Stimulated activated CD8-positive, alpha-beta memory T cell treated with anti-CD3 and anti-CD28 coated beads, Interleukin-15, amount 100 ng/mL, for 48 hours (primary cell): Measurements from ENCODE around the gene CENPV.

Experiments
- DNase-seq, 2 donors: peaks; one replicate each; pipeline ENCODE4 v3.0.0-alpha.2; 2020; ENCODE audit warnings: low read depth in 2 of 2

The CENPV gene

DNA sequence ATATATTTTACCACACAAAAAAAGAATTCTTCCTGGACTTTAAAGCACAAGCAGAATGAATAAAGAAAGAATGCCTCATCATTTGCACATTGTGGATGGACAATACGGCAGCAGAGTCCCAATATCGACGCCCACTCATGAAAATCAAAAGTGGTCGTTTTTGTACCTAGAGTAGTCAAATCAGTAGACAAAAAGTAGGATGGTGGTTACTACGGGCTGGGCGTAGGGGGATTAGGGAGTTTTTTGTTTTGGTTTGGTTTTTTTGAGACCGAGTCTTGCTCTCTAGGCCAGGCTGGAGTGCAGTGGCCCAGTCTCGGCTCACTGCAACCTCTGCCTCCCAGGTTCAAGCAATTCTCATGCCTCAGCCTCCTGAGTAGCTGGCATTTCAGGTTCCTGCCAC is 8.6 kb upstream of the CENPV start:
- DNase-seq: no peak

DNA sequence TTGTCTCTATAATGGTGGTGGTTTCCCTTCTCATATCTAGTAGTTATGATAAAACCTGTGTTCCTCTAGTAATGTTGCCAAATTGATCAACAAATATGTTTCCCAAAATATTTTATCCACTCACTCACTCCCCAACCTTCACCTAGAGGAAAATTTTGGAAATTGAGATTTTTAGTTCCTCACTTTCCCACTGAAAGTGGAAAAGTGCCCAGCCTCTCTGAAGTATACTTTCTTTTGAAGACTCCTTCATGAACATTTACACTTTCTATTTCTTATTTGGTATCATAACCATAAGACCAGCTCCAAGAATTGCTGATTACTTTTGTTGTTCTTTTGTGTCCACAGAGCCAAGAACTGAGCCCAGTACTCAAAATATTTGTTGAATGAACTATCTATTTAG is 5.1 kb upstream of the CENPV start:
- DNase-seq: no peak

DNA sequence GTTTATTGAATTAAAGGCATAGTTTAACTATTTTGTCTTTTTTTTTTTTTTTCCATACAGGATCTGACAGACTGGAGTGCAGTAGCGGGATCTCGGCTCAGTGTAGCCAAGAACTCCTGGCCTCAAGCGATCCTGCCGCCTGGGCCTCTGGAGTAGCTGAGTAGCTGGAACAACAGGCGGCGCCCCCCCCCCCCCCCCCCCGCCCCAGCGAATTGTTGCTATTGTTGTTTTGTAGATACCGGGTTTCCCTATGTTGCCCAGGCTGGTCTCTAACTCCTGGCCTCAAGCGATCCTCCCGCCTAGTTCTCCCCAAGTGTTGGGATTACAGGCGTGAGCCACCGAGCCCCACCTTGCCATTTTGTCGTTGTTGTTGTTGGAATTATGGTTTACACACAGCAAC is 1.3 kb upstream of the CENPV start:
- DNase-seq: no peak

DNA sequence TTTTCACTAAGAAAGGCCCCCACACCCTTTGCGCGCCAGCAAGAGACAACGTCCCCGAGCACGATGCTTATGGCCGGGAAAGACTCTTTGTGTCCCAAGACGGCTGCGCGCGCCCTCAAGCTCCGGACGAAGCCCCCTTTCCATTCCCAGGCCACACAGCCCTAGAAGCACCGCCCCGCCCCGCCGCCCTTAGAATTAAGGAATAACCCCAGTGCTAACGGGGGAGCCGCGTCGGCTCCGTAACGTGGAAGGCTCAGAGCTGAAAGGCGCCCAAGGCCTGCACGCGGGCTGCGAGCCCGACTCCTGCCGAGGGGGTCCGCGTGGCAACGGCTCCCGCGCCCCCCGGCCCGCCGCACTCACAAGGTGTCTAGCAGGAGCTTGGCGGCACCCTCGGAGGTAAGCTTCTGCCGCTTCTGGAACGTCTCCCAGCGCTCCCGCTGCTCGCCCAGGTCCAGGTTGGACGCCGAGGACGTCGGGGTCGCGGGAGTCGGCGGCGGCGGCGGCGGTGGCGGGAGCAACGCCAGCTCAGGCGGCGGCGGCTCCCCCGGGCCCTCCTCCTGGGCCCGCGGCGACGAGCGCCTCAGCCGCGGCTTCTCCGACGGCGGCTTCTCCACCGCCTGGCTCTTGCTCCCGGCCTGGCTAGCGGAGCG is 477 bp downstream of the CENPV start:
- DNase-seq: peak in 1 of 2 donors; percentile 4

DNA sequence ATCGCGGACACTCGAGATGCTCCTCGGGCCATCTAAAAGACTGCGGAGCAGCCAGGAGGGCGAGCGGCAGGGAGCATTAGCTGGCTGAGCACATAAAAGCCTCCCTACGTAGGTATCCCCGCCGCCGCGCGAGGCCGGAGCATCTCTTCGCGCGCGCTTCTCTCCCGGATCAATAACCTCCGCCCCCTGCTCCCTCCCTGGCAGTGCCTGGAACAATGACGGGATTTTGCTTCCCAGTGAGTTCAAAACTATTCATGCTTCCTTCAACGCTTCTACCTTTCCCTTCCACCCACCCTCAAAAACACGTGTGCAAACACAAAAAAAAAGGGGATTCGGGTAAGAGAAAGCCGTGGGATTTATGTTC is 984 bp downstream of the CENPV start:
- DNase-seq: peak in 1 of 2 donors; percentile 8

DNA sequence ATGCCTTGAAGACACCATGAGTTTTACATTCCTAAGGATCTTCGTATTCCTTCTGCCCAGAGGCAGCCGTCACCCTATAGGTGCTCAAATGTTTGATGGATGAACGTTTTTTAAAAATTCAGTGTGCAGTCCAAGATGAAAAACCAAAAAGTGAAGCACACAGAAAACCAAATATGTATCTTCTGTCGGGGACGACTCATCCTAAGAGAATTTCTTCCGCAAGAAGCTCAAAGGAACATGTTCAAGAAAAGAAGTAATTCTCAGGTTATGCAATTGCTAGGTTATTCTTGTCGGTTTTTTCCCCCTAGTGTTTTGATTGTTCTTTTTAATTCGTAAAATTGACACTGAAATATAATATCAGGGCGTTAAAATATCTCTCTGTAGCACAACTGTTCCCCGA is 1.4 kb downstream of the CENPV start:
- DNase-seq: no peak

DNA sequence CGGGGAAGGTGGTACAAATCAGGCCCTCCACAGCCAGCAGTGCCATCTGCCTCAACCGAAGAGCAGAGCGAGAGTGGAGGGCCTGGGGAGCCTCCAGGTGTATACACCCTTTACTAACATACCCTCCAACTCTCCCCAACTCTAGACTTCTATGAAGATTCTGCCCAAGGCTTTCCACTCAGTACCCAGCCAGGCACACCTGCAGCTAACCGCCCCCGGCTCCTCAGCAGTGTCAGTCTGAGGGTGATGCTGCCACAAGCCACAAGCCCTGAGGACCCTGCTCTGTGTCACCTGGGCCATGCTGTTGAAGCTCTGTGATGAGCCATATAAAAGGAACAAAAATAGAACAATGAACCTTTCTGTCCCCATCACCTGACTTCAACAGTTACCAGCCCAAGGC is 3.8 kb downstream of the CENPV start:
- peak in 1 of 2 donors; percentile 7 for DNase-seq

DNA sequence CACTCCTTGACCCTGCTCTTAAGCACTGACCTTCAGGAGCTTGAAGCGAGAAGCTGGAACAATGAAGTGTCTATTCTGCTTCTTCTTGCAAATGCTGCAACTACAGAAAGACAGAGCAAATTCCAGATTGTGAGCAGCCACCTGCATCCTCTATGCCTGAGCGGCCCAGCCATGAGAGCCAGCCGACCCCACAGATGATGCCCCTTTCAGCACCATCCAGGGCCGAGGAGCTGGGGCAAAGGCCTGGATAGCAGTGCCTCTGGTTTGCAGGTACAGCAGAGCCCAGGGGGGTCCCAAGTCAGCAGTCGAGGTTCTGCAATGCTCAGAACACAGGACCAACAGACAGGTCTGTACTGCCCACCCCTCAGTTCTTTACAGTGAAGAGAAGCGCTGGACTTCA is 4.7 kb downstream of the CENPV start:
- DNase-seq: no peak

DNA sequence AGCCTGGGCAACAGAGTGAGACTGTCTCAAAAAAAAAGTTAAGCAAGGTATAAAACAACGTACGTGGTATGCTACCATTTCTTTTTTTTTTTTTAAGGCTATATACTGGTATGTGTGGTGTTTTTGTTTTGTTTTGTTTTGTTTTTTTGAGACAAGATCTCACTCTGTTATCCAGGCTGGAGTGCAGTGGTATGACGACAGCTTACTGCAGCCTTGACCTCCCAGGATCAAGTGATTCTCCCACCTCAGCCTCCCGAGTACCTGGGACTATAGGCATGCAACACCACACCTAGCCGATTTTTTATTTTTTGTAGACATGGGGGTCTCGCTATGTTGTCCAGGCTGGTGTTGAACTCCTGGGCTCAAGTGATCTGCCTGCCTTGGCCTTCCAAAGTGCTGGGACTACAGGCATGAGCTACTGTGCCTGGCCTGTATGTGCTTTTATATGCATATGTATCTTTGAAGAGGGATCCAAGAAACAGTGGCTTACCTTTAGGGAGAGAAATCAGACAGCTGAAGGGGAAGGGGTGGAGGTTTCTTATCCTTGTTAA is 6.5 kb downstream of the CENPV start:
- DNase-seq: no peak

DNA sequence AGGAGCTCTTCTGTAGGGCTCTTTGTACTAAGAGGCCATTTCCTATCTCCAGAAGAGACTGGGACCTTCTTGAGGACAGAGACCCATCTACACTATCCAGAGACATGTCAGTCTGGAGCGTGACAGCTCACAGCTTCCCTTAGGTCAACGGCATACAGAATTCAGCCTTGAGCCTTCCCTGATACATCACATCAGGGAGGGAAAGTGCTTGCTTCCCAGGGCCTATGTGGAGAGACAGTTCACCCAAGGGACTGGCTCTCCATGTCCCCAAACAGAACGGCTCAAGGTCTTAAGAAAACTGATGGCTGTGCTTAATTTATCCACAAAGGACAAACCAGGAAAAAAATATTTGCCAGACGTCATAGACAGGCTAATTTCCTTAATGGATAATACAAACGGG is 7.7 kb downstream of the CENPV start:
- DNase-seq: no peak

DNA sequence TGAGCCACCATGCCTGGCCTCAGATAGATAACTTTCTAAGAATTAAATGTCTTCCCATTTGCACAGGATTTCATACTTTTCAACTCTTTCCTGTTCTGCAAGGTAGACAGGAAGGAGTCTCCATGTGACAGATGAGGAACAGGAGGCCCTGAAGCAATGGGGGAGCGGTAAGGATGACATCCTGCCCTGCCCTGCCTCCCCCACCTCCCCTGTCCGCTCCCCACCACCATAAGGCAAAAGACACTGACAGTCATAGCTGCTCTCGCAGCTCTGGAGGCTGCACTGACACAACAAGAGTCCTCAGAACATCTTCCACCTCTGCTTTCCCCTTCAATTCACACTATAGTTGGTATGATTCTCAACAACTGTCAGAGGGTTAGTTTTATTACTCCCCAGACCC is 9.7 kb downstream of the CENPV start:
- DNase-seq: no peak

DNA sequence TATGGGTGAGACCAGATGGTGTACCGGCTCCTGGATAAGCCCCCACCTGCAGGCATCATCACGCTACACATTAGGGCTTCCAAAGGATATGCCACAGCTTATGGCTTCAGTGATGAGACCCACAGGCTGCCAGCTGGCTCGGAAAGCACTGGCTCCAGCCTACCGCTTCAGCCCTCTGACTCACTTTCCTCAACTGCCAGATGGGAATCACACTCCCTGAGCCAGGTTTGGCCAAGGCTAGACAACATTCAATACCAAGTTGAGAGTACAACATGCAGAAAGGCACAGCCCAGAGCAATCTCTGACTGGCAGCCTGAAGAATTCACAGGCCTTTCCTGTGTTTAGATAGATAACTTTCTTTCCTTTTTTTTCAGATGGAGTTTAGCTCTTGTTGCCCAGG is 10.3 kb downstream of the CENPV start:
- DNase-seq: no peak

DNA sequence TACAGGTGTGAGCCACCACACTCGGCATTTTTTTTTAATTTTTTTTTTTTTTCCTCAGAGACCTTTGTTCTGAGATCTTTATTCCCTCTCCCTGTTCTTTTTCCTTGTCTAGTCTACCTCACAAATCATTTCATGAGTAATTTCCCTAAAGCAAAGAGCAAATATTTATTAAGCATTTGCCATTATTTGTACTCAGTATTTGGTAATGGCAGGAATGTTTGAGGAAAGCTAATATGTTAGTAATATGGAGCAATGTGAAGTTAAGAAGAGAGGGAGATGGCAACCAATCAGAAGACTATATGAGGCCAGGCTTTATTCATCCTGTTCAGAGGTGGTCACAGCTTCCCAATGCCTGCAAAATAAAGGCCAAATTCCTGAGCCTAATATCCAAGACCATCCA is 13.3 kb downstream of the CENPV start:
- DNase-seq: no peak

DNA sequence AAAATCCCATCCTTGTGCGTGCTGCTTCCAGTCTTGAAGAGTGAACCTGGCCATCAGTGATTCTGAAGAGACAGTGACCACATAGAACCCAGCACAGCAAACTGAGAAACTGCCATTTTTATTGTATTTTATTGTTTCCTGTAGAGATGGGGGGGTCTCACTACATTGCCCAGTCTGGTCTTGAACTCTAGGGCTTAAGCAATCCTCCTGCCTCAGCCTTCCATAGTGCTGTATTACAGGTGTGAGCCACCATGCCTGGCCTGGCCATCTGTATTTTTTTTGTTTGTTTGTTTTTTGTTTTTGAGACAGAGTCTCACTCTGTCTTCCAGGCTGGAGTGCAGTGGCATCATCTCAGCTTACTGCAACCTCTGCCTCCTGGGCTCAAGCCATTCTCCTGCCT is 13.9 kb downstream of the CENPV start:
- DNase-seq: no peak

DNA sequence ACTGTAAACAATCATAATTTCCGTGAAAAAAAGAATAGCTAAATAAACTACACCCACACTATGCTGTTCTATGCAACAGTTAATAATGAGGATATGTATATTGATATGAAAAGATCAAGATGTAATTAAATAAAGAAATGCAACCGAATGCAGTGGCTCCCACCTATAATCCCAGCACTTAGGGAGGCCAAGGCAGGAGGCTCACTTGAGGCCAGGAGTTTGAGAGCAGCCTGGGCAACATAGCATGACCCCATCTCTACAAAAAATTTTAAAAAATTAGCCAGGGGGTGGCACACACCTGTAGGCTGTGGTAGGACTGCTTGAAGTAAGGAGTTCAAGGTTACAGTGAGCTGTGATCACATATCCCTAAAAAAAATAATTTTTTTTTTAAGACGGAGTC is 14.9 kb downstream of the CENPV start:
- DNase-seq: no peak

DNA sequence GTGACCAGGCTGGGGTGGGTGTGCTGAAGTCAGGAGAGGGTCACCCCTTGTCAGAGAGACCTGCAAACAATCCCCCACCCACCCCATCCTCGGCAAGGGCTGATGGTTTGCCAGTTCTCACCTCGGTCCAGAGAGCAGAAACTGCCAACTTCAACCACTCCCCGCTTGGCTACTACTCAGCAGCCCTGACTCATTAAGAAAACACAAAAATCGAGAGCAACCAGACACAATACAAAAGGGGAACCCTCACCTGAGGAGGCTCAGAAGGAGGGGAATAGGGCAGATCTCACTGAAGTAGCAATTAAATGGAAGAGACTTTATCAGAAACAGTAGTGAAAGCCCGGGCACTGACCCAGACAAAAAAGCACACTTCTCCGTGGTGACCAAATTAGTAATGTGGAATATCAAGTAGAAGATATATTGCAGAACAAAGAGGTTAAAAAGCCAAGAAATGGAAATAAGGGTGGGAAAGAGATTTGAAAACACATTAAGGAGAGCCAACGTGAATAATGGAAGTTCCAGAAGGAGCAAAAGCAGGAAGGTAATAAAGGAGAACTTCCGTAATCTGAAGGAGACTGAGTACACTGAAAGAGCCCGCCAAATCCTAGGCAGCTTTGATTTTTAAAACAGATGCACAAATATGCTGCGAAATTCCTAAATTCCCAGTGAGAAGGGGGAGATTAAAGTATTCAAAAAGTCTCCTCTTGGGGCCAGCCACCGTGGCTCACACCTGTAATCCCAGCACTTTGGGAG is 23.6 kb downstream of the CENPV start:
- no peak for DNase-seq

DNA sequence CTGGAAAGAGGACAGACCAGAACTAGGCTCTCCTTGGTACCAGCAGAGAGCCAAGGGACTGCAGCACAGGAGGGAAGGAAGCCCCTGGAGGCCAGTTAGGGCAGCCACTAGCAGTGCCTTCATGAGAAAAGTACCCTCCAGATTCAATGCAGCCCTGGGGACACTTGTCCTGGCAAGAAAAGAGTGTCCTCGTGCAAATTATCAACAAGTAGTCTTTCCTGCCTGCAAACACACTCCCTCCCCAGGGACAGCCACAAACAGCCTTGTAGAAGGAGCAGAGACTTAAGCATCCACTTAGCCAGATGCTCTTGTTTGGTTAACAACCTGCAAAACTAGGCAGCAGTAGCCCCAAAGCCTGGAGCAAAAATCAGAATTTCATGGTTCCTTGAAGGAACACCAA is 24.3 kb downstream of the CENPV start:
- DNase-seq: no peak

DNA sequence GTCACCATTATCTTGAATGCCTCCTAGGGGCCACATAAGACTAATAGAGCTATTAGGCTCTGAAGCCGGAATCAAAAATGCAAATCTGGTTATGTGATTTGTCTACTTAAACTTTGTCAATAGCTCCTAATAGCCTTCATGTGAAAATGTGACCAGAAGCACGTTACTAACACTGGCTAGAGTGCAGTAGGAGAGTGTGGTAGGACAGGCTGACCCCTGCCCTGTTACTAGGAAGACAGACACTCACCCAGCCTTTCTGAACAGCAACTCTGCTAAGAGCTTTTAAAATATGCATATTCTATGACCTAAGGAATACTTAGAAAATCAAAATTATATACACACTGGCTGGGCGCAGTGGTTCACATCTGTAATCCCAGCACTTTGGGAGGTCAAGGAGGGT is 26.3 kb downstream of the CENPV start:
- no peak for DNase-seq

DNA sequence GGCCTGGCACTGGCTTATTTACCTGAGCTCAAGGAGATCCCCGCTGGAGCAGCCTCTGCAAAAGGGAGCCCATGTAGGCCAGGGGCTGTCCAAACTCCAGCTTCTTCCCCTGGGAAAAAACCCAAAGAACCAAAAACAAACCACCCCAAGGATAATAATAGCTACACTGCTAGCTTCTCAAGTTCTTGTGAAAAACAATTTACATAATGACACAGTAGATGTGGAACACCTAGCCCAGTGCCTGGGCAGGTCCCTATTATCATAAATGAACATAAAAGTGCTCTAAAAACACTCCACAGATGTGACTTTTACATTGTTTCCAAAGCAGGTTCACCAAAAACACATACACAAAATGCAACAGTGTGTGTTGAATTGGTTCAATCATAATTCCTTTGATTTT is 27.3 kb downstream of the CENPV start:
- no peak for DNase-seq

DNA sequence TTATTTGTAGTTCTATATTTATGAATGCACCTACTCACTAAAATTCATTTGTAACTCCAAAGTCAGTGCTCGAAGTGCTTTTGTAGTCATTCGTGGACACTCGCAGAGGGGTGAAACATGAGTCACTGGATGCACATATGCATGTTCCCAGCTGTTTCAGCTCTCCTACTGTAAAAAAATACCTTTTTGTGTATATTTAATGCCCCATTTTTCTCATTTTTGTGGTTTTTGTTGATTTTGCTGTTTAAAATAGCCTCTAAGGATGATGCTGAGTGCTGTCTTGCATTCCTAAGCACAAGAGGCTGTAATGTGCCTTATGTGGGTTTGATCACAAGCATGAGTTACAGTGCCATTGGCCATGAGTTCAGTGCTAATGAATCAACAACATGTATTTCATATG is 30.6 kb downstream of the CENPV start:
- no peak for DNase-seq

DNA sequence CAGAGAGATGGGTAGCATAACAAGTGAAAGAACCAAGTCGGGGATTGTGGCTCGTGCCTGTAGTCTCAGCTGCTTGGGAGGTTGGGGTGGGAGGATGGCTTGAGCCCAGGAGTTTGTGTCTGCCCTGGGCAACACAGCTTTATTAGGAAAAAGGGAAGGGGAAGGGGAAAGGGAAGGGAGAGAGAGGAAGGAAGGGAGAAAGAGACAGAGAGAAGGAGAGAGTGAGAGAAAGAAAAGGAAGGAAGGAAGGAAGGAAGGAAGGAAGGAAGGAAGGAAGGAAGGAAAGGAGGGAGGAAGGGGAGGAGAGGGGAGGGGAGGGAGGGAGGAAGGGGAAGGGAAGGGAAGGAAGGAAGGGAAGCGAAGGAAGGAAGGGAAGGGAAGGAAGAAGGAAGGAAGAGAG is 33.3 kb downstream of the CENPV start:
- DNase-seq: no peak

DNA sequence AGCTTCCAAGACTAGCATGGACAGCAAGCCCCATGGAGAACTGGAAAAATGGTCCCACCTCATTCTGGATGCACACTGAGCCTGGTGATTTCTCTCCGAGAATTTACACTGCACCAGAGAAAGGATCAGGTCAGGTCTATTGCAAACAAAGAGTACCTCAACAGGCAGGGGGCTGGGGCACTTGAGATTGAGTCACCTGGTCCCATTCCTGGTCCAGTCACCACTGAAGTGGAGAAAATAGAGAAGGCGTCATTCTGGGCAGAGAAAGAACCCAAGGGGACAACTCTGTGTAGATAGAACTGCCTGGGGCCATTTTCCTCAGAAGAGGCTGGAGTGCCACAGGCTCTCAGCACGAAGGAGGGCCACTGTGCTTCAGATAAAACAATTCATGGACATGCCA is 38.4 kb downstream of the CENPV start:
- DNase-seq: no peak

DNA sequence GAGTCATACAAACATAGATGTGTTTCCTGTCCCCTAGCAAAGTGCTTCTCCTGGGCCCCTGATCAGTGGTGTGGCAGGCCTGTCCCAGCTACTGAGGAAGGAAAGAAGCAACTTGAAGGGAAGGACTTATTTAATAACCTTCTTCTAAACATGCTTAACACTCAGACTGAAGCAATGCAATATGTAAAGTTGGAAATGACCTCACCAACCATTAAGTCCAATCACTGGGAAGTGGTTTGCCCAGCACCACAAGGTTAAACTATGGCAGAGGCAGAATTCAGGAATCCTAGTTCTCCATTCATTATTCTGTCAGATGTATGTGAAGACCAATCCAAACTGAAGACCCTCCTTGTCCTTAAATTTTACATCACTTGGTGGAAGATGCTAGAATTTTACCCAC is 39.1 kb downstream of the CENPV start:
- DNase-seq: no peak
